ENCODE measurements around the gene HOXB9.

DNA sequence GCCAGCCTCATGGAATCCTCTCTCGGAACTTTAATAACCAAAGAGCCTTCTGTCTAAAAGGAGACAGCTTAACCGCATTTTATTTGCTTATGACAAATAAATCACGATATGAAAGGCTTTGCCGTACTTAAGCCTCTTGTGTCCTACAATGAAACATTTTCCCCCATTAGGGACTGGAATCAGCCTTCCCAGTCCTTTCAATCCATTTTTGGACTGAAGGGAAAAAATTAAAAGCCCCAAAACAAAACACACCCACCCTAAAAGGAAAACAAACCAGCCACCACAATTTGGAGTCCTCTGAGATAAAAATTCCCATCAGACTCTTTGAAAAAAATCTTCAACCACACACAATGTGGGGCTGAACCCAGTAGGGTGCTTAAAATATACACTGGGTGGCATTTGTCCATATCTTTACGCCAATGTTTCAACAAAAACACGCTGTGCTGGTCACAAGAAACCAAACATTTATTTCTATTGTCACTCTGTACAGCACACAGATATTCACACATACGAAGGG lies 51.0 kb downstream of the HOXB9 start:
- TF ChIP-seq, protein P1, sequence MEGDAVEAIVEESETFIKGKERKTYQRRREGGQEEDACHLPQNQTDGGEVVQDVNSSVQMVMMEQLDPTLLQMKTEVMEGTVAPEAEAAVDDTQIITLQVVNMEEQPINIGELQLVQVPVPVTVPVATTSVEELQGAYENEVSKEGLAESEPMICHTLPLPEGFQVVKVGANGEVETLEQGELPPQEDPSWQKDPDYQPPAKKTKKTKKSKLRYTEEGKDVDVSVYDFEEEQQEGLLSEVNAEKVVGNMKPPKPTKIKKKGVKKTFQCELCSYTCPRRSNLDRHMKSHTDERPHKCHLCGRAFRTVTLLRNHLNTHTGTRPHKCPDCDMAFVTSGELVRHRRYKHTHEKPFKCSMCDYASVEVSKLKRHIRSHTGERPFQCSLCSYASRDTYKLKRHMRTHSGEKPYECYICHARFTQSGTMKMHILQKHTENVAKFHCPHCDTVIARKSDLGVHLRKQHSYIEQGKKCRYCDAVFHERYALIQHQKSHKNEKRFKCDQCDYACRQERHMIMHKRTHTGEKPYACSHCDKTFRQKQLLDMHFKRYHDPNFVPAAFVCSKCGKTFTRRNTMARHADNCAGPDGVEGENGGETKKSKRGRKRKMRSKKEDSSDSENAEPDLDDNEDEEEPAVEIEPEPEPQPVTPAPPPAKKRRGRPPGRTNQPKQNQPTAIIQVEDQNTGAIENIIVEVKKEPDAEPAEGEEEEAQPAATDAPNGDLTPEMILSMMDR (IDR thresholded peaks at IDR 0.05; ENCODE audit: poor library complexity), result no peak
- TF ChIP-seq EZH2phosphoT487 (IDR thresholded peaks at IDR 0.05; ENCODE audit: low read depth, severe bottlenecking, unreplicated experiment), result no peak
- TF ChIP-seq EZH2 (IDR thresholded peaks at IDR 0.05; ENCODE audit: borderline replicate concordance), result no peak

Measured in hepatocyte (in vitro differentiated cells).